GM23338 (cell line): Measurements from ENCODE around the gene POLR1A.

Experiments
- POLR2AphosphoS5 ChIP-seq: IDR thresholded peaks from 2 replicates; pipeline ENCODE4 v1.6.1; 2016; ENCODE audit warnings: antibody characterized with exemption, low read depth
- TF ChIP-seq, protein P1 (sequence below): IDR thresholded peaks from one replicate; pipeline ENCODE4 v1.6.1; 2018; ENCODE audit warnings: antibody characterized with exemption; ENCODE audit not compliant: unreplicated experiment
- TF ChIP-seq, protein P2 (sequence below), 2 experiments: fragments of 200-600 bp in 1 of 2; sonication (generic) in 1 of 2; conservative IDR thresholded peaks; 2 replicates each; pipeline versions ENCODE4 v1.5.1 to v1.6.1; 2016 to 2017; ENCODE audit warnings: antibody characterized with exemption in 2 of 2, low read depth in 2 of 2, mild to moderate bottlenecking in 2 of 2, moderate library complexity in 1 of 2

DNA sequence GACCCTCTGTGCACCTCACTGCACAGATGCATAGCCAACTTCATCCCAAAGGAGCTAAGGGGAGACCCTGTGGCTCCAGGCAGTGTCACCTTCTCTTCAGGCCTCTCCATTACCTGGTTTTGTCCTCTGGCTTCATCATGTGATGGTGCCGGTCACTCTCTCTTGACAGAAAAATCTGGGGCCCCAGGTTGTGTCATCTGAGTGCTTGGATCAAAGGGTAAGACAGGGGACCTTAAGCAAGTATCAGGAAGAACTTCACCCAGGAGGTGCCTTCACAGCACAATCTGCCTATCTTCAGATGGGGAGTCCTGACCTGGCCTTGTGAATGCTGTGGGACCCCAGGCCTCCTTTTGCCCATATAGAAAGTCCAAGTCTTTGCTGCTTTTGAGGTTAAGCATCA lies 104.4 kb downstream of the POLR1A start:
- TF ChIP-seq, protein P1, sequence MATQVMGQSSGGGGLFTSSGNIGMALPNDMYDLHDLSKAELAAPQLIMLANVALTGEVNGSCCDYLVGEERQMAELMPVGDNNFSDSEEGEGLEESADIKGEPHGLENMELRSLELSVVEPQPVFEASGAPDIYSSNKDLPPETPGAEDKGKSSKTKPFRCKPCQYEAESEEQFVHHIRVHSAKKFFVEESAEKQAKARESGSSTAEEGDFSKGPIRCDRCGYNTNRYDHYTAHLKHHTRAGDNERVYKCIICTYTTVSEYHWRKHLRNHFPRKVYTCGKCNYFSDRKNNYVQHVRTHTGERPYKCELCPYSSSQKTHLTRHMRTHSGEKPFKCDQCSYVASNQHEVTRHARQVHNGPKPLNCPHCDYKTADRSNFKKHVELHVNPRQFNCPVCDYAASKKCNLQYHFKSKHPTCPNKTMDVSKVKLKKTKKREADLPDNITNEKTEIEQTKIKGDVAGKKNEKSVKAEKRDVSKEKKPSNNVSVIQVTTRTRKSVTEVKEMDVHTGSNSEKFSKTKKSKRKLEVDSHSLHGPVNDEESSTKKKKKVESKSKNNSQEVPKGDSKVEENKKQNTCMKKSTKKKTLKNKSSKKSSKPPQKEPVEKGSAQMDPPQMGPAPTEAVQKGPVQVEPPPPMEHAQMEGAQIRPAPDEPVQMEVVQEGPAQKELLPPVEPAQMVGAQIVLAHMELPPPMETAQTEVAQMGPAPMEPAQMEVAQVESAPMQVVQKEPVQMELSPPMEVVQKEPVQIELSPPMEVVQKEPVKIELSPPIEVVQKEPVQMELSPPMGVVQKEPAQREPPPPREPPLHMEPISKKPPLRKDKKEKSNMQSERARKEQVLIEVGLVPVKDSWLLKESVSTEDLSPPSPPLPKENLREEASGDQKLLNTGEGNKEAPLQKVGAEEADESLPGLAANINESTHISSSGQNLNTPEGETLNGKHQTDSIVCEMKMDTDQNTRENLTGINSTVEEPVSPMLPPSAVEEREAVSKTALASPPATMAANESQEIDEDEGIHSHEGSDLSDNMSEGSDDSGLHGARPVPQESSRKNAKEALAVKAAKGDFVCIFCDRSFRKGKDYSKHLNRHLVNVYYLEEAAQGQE, result no peak
- TF ChIP-seq, protein P2, sequence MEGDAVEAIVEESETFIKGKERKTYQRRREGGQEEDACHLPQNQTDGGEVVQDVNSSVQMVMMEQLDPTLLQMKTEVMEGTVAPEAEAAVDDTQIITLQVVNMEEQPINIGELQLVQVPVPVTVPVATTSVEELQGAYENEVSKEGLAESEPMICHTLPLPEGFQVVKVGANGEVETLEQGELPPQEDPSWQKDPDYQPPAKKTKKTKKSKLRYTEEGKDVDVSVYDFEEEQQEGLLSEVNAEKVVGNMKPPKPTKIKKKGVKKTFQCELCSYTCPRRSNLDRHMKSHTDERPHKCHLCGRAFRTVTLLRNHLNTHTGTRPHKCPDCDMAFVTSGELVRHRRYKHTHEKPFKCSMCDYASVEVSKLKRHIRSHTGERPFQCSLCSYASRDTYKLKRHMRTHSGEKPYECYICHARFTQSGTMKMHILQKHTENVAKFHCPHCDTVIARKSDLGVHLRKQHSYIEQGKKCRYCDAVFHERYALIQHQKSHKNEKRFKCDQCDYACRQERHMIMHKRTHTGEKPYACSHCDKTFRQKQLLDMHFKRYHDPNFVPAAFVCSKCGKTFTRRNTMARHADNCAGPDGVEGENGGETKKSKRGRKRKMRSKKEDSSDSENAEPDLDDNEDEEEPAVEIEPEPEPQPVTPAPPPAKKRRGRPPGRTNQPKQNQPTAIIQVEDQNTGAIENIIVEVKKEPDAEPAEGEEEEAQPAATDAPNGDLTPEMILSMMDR (conservative IDR thresholded peaks at IDR 0.05; ENCODE audit: low read depth in 2 of 2), result no peak
- TF ChIP-seq POLR2AphosphoS5, result no peak
